Skin of body (tissue), 2 donors: Measurements from ENCODE around the gene NFATC3. TPM values are rescaled to one million over a fixed set of nuclear protein-coding genes. Genes with fewer than 3 reads are reported as not detected.

Experiments
- DNase-seq: peaks from one replicate; lab custom pipeline; 2025; lab: John Stamatoyannopoulos, UW
- total RNA-seq: library from RNA; depleted of rRNA; stranded (reverse); fragments of >200 nt; gene quantifications from one replicate; pipeline ENCODE4 v1.2.3, GENCODE V29; 2014

The NFATC3 gene
- total RNA-seq, 1 donor from 2014 or later = 21.5 TPM

DNA sequence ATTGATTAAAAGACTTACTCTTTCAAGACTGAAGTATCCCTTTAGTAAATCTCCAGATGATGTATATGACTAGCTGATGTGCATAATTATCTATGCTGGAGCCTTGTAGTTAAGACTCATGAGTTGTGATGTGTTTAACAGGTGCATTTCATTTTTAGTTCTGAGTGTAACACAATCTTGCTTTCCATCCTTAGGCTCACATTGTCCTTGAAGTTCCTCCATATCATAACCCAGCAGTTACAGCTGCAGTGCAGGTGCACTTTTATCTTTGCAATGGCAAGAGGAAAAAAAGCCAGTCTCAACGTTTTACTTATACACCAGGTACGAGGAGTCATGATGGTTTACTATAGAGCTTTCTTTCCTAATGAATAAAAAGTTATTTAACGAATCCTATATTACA, 97.9 kb downstream of the NFATC3 start:
- no peak for DNase-seq

DNA sequence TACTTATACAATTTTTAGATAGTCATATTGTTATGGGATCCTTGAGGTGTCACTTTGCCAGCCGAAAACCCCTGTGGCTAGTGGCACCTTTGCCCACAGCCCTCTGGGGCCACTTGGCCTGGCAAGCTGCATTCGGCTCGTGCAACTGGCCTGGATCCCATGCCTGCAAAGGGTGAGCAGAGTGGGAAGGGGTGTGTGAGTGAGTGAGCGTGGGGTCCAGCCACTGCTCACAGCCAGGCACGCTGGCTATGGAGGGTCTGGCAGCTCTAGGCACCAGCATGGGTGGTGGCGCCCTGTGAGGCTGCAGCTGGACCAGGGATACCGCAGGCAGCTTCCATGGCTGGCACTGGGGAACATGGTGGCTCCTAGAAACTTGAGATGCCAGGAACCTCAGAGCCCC, 101.7 kb downstream of the NFATC3 start:
- DNase-seq = no peak

DNA sequence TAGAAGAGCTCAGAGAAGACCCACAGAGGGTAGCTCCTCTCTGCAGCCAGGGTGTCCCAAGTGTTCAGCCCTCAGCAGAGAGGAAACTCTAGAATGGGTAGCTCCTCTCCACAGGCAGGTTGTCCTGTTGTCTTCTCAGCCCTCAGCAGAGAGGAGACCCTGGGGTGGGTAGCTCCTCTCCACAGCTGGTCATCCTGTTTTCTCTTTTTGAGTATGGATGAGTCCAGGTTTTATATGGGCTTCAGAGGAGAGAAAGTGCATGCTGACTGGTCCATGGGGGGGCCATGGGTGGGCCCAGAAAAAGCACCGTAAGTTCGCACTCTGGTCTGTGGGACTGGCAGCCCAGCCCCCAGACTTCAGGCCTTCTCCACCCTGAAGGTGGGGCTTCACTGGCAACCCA, 102.3 kb downstream of the NFATC3 start:
- no peak for DNase-seq

DNA sequence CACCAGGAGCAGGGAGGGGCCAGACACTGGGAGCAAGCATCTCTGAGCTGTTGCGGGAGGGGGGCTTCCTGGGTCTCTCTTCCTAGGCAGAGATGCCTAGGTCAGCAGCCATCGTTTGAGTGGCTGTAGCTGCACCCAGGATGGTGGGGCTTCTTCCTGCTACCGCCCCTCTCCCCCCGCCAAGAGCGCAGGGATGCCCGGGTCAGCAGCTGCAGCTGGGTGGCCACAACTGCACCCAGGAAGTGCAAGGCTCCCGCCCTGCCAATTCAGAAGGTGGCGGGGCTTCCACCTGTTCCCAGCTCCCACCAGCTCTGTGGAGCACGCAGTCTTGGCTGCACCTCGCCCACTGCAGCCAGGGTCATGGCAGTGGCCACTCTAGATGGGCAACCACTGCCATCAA, 103.0 kb downstream of the NFATC3 start:
- no peak for DNase-seq

DNA sequence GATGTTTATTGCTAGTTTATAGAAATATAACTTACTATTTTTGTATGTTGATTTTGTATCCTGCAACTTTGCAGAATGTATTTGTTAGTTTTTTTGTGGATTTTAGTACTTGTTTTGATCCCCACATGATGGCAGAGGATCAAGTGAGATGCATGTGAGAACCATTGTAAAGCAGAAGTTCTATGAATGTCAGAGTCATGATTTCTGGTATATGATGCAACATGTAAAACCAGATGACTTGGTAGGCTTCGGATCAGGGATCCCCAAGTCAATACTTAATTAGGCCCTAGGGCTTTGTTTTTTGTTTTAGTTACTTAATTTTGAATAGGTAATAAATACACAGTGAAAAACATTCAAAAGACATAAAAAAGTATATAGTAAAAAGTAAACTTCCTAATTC, 104.9 kb downstream of the NFATC3 start:
- DNase-seq = peak; percentile 39

DNA sequence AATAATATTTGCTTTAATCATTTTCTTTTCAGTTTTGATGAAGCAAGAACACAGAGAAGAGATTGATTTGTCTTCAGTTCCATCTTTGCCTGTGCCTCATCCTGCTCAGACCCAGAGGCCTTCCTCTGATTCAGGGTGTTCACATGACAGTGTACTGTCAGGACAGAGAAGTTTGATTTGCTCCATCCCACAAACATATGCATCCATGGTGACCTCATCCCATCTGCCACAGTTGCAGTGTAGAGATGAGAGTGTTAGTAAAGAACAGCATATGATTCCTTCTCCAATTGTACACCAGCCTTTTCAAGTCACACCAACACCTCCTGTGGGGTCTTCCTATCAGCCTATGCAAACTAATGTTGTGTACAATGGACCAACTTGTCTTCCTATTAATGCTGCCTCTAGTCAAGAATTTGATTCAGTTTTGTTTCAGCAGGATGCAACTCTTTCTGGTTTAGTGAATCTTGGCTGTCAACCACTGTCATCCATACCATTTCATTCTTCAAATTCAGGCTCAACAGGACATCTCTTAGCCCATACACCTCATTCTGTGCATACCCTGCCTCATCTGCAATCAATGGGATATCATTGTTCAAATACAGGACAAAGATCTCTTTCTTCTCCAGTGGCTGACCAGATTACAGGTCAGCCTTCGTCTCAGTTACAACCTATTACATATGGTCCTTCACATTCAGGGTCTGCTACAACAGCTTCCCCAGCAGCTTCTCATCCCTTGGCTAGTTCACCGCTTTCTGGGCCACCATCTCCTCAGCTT, 105.8 kb downstream of the NFATC3 start:
- DNase-seq = peak; percentile 44

DNA sequence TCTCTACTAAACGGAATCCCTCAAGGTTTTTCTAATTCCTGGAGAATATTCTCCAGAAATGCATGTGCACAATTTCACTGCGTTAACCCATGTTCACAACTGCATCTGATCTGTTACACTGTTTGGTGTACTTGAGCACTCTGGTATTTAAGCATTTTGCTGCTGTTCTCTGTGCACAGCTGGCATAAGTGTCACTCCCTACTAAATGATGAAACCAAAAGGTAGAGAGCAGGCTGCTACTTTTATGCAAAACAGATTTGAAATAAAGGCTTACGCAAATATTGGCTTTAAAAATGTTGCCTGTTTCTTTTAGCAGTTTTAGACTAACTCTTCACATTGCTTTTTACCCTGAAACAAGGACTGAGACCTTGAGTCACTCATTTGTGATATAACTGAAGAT, 109.1 kb downstream of the NFATC3 start:
- DNase-seq = no peak

DNA sequence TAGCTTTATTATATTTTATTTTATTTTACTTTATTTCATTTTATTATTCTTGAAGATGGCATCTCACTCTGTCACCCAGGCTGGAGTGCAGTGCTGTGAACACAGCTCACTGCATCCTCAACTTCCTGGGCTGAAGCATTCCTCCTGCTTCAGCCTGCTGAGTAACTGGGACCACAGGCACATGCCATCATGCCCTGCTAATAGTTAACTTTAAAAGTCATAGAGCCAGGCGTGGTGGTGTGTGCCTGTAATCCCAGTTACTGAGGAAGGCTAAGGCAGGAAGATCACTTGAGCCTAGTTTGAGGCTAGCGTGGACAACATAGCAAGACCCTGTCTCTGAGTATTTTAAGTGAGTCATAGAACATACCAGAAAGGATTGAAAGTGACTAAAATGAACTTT, 112.1 kb downstream of the NFATC3 start:
- no peak for DNase-seq

DNA sequence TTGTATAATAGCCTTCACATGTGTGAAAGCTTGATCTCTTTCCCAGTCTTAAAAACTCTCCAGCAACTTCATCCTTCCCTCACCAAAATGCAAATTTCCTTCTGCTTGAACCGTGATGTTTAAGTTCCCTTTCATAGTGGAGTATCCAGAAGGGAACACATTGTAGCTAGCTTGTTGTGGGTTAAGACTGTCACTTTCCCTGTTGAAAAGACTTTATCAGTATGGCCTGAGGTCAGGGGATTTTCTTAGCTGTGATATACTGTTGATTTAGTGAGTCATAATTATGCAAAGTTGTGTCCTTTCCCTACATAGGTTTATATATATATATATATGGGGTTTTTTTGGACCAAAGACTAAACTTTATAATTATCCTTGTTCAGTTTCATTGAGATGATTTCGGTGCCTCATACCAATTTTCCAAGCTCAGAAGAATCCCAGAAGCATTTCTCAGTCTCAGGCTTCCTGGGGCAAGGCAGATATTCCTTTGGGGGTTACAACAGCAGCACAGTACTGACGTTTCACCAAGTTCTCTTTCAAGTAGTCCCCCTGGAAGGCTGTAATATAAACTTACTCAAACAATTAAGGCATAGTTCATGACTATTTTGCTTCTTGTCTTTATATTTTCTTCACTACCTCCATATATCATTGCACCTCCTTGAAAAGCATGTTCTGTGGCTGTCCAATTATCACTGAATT, 115.1 kb downstream of the NFATC3 start:
- DNase-seq = no peak

DNA sequence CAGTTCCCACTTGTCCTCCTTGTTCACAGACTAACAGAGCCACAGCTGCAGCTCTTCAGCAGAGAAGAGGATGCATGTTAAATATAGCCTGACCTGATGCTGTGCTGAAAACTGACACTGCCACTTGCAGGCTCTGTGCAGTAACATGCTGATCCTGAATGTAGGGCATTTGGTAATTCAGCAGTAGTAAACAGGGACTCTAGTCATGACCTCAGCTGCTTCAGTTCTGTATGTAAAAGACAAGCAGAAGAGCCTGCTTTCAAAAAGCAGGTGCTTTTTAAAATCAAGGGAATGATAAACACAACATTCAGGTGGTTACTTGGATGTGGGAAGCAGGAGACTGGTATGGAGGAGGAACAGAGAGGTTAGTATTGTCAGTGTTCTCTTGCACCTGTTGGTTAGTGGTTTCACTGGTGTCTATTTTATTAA, 116.9 kb downstream of the NFATC3 start:
- no peak for DNase-seq

DNA sequence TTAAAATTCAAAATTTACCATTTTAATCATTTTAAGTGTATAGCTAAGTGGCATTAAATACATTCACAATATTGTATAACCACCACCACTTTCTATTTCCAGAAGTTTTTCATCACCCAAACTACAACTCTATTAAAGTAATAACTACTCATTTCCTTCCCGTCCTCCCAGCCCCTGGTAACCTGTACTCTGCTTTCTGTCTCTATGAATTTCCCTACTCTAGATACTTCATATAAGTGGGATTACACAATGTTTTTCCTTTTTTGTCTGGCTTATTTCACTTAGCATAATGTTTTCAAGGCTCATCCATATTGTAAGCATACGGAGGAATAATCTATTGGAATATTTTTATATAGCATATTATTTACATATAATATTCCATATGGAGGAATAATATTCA, 121.1 kb downstream of the NFATC3 start:
- DNase-seq = no peak

DNA sequence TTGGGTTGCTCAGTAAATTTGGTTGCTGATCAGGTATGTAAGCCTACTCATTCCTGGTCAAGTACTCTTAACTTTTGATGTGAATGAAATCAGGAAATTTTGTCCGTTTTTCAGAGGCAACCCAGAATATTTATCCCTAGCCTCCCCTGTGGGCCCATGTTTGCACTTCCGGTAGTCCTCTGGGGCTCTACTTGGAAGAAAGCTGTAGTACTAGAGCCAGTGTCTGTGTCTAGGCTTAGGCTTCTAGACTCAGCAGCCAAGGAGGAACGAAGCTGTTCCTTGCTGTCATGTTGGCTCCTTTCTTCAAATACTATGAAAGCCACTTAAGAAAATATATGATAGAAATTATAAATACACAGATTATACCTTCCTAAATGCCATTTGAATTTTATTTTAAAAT, 129.6 kb downstream of the NFATC3 start:
- DNase-seq = no peak

DNA sequence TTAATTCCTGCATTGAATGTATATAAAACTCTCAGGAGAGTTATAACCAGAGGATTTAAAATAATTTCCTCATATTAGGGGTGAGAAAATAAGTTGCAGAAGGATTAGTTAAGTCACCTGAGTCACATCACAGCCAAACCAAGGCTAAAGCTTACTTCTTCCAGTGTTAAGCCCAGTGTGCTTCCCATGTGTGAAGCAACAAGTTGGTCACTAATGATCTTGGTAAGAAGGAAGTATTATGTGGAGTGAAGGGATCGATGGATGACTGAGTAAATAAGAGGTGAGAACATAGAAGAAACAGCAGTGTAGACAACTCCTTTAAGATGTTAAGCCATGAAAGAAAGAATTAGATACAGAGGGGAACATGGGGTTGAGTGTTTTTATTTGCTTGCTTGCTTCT, 130.1 kb downstream of the NFATC3 start:
- DNase-seq = no peak

DNA sequence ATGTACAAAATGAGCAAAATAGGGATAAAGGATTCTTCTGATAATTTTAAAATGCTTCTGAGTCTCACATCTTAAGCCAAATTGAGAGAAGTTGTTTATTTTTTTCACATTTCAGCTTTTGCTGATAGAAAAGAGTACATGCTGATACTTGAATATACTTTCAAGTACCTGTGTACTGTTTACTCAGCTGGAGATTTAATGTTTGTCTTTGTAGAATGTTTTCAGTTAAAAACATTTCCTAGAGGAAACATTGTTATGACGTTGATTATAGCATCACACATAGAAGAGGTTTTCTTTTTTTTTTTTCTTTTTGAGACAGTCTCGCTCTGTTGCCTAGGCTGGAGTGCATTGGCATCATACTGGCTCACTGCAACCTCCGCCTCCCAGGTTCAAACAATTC, 131.1 kb downstream of the NFATC3 start:
- no peak for DNase-seq

DNA sequence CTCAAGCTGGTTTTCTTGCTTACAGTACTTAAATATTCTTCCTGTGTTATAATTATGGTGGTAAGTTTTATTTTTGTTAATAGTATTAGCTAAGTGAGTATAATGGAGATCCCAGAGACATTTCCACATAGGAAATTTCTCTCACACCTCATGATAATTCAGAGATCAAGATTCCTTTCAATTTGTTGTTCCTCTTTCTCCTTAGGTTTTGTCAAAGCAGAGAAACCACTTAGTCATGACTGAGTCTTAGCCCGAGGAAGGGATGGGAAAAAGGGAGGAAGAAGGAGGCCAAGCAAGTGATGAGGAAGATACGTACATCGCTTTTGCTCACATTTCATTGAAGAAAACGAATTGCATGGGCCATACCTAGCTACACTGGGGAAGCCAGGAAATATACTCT, 132.3 kb downstream of the NFATC3 start:
- DNase-seq = no peak

DNA sequence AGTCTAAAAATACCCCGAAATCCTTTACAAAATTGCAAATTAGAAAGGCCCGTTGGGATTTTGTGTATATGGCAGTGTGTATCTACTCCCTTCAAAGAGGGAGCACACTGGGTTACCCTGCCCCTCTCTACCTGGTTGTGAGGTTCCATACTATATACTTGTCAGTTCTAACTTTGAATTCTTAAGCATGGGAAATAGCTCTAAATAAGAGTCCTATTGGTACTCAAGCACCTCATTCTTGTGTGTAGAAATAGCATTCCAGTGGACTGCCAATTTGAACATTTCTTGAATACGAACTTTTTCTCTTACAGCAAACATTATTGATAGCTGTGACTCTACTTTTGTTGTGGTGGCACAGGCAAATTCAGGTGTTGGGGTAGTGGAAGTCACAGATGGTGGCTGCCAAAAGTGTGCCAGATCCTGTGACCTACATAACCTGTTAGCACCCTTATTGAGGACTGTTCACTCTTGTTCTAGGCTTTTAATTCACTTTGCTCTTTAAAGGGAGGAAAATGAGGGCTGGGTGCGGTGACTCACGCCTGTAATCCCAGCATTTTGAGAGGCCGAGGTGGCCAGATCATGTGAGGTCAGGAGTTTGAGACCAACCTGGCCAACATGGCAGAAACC, 134.7 kb downstream of the NFATC3 start:
- no peak for DNase-seq

DNA sequence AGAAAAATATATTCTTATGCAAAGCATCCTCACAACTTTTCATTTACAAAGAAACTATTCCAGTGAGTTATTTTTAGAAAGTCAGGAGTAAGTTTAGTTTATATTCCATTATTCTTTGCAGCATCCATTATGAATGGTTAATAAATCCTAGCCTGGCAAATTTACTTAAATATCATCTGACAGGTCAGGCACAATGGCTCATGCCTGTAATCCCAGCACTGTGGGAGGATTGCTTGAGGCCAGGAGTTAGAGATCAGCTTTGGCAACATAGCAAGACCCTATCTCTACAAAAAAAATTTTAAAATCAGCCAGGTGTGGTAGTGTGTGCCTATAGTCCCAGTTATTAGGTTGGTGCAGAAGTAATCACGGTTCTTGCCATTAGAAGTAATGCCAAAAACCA, 137.9 kb downstream of the NFATC3 start:
- no peak for DNase-seq

DNA sequence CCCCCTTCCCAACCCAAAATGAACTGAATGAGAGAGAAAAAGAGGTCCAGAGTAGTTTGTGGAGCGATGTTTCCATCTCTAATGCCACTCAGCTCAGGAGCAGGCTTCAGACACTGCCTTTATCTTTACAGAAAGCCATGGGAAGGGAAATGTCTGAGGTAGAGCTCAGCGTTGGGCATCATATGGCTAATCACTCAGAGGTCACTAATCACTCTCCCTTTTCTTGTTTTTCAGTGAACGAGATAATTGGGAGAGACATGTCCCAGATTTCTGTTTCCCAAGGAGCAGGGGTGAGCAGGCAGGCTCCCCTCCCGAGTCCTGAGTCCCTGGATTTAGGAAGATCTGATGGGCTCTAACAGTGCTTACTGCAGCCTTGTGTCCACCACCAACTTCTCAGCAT, 140.9 kb downstream of the NFATC3 start:
- no peak for DNase-seq

DNA sequence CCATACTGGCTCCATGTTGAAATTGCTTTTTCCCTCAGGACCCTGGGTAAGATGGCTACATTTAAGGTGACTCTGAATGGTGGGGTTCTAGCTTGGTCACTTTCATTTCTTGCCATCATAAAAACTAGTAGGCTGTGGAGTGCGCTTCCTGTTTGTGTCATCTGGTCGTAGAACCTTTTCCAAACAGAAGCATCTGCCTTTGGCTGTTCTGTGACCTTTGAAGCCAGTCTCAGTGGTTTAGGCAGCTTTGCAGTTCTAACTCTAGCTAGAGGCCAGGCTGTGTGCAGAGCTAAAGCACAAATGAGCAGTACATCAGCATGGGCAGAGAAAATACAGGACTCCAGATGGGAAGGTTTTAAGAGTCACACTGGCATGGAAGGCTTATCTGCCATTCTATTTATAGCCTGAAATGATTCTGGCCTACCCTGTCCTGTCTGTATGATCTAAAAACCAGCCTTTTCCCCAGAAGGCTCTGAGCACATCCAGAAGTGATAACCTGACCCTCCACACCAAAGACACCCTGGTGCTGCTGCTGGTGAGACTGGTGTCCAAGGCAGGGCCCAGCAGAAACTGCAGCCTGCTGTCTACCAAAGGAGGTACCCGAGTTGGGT, 142.1 kb downstream of the NFATC3 start:
- DNase-seq = no peak

DNA sequence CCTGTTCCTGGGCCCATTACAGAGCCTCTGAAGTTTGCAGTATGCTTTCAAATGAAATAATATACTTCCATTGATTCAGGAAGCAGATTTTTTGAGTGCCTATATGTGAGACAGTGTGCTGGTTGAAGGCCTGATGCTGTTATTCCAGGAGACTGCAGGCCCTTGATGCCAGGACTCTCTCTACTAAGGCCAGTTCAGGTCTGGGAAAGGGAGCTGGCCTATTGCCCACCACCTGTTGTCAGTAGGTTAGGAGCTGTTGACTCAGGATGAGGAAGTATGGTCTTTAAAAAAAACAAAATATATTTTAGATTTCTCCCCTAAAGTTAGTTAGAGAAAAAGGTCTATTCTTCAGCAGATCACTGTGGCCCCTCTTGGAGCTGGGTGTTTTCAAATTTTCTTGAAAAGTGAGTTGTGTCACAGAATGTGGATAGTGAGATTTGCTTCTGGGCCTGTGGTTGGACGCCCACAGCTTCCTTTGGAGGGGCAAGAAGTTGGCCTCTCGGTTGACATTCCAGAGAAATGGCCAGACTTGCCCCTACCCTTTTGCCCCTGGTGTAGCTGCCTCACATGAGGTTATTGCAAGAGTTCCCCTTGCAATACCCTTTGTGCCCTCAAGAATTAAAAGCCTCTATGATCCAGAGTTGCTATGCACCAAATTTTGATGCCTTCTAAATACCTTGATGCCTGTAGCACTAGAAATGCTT, 142.8 kb downstream of the NFATC3 start:
- DNase-seq = no peak

DNA sequence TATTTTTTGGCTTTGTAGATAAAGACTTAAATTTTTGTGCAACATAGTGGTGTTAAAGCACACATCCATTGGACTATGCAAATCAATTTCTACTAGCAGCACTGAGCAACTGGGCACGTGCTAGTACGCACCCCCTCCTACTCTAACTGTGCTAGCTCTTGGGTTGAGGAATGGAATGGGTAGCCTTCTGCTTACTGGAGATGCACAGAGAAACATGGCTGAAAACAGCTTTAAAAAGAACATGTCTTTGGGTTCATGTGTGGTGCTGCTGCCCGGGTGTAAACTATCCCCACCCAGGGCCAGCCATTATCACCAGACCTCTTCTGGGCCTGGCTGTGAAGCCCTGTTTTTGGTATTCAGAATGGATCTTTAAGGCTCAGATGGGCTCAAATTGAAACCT, 143.5 kb downstream of the NFATC3 start:
- DNase-seq = no peak
